ENCODE results near the gene SLC39A11.

DNA sequence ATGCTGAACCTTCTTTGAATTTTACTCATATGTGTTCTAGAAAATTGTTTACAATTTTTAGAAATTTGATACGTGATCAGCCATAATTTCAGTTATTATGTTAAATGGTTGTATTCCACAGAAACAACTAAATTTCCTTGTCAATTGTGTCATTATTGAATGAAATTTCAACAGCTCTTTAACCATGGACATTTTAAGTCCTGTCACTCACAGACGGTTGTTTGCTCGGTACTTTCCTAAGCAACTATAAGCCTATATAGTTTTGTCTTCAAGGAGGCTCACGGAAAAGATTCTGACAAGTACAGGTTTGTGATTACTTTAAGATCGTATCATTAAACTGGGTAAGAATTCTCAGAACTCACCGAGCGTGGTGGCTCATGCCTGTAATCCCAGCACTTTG lies 31.8 kb downstream of the SLC39A11 start:
- TF ChIP-seq, protein P1, sequence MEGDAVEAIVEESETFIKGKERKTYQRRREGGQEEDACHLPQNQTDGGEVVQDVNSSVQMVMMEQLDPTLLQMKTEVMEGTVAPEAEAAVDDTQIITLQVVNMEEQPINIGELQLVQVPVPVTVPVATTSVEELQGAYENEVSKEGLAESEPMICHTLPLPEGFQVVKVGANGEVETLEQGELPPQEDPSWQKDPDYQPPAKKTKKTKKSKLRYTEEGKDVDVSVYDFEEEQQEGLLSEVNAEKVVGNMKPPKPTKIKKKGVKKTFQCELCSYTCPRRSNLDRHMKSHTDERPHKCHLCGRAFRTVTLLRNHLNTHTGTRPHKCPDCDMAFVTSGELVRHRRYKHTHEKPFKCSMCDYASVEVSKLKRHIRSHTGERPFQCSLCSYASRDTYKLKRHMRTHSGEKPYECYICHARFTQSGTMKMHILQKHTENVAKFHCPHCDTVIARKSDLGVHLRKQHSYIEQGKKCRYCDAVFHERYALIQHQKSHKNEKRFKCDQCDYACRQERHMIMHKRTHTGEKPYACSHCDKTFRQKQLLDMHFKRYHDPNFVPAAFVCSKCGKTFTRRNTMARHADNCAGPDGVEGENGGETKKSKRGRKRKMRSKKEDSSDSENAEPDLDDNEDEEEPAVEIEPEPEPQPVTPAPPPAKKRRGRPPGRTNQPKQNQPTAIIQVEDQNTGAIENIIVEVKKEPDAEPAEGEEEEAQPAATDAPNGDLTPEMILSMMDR (IDR thresholded peaks at IDR 0.05): no peak
- TF ChIP-seq POLR2A (IDR thresholded peaks at IDR 0.05): no peak

All from testis (tissue), 2 donors.